ENCODE measurements around the gene MAST4.

DNA sequence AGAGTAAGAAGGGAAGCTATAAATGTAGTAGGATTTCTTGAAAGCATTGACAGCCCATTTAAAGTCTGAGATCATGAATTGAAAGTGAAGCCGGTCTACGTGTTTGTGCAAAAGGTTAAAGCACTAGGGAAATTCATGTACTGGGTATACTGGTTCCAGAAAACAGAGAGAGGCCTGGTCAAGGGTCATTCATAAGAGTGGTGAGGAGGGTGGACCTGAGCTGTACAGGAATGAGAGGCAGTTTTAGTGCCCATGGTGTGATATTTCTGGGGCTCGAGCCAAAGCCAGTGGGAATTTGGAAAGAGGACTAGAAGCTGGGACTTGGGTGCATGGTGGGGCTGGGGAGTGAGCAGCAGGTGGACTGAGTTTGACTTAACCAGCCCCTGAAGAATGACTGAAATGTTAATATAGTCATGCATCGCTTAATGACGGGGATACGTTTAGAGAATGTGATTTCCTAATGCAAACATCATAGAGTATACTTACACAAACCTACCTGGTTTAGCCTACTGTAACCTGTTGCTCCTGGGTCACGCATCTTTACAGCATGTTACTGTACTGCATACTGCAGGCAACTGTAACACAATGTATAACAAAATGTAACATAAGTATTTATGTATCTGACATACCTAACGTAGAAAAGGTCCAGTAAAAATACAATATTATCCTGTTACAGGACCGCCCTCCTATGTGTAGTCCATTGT is 173.0 kb downstream of the MAST4 start:
- TF ChIP-seq POLR2A (IDR thresholded peaks at IDR 0.05; ENCODE audit: low read length) = no peak
- TF ChIP-seq, protein P1, sequence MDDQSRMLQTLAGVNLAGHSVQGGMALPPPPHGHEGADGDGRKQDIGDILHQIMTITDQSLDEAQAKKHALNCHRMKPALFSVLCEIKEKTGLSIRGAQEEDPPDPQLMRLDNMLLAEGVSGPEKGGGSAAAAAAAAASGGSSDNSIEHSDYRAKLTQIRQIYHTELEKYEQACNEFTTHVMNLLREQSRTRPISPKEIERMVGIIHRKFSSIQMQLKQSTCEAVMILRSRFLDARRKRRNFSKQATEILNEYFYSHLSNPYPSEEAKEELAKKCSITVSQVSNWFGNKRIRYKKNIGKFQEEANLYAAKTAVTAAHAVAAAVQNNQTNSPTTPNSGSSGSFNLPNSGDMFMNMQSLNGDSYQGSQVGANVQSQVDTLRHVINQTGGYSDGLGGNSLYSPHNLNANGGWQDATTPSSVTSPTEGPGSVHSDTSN (IDR thresholded peaks at IDR 0.05) = no peak
- TF ChIP-seq, protein P2, sequence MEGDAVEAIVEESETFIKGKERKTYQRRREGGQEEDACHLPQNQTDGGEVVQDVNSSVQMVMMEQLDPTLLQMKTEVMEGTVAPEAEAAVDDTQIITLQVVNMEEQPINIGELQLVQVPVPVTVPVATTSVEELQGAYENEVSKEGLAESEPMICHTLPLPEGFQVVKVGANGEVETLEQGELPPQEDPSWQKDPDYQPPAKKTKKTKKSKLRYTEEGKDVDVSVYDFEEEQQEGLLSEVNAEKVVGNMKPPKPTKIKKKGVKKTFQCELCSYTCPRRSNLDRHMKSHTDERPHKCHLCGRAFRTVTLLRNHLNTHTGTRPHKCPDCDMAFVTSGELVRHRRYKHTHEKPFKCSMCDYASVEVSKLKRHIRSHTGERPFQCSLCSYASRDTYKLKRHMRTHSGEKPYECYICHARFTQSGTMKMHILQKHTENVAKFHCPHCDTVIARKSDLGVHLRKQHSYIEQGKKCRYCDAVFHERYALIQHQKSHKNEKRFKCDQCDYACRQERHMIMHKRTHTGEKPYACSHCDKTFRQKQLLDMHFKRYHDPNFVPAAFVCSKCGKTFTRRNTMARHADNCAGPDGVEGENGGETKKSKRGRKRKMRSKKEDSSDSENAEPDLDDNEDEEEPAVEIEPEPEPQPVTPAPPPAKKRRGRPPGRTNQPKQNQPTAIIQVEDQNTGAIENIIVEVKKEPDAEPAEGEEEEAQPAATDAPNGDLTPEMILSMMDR (IDR thresholded peaks at IDR 0.05) = no peak
- TF ChIP-seq RAD21 (conservative IDR thresholded peaks at IDR 0.05 in 1 of 2, IDR thresholded peaks at IDR 0.05 in 1 of 2) = no peak
- TF ChIP-seq RCOR1 (IDR thresholded peaks at IDR 0.05; ENCODE audit: low read depth, low read length) = no peak
- TF ChIP-seq, protein P3, sequence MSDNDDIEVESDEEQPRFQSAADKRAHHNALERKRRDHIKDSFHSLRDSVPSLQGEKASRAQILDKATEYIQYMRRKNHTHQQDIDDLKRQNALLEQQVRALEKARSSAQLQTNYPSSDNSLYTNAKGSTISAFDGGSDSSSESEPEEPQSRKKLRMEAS (IDR thresholded peaks at IDR 0.05) = no peak
- TF ChIP-seq RNF2 (IDR thresholded peaks at IDR 0.05; ENCODE audit: borderline replicate concordance, low read depth) = no peak

Data from A549 (cell line).